Subcutaneous abdominal adipose tissue (tissue), 5 donors: ENCODE measurements around the gene MRPS27.

Source experiments
- H3K27ac ChIP-seq: one replicate; pipeline ENCODE4 v1.7.0; 2013; ENCODE audit warnings: low read depth, mild to moderate bottlenecking, inconsistent platforms, low read length, moderate library complexity
- H3K27me3 ChIP-seq, 5 donors: one replicate each; pipeline ENCODE4 v1.7.0; 2013; ENCODE audit warnings: low read length in 5 of 5, inconsistent platforms in 1 of 5; ENCODE audit not compliant: control insufficient read depth in 5 of 5, insufficient read depth in 4 of 5
- H3K36me3 ChIP-seq, 5 donors: one replicate each; pipeline ENCODE4 v1.7.0; 2013; ENCODE audit warnings: low read length in 5 of 5; ENCODE audit not compliant: control insufficient read depth in 5 of 5, insufficient read depth in 5 of 5
- H3K4me1 ChIP-seq, 5 donors: one replicate each; pipeline ENCODE4 v1.7.0; 2013; ENCODE audit warnings: low read length in 5 of 5, mild to moderate bottlenecking in 3 of 5, moderate library complexity in 1 of 5; ENCODE audit not compliant: control insufficient read depth in 5 of 5, insufficient read depth in 5 of 5
- H3K4me3 ChIP-seq, 5 donors: one replicate each; pipeline ENCODE4 v1.7.0; 2013; ENCODE audit warnings: low read length in 5 of 5, low read depth in 1 of 5
- H3K9ac ChIP-seq, 5 donors: one replicate each; pipeline ENCODE4 v1.7.0; 2013; ENCODE audit warnings: low read length in 5 of 5, mild to moderate bottlenecking in 4 of 5, moderate library complexity in 3 of 5
- H3K9me3 ChIP-seq, 5 donors: one replicate each; pipeline ENCODE4 v1.7.0; 2013; ENCODE audit warnings: low read length in 5 of 5; ENCODE audit not compliant: control insufficient read depth in 5 of 5
- donor health status: healthy.
- donor health status: healthy.
- donor health status: healthy.
- donor health status: healthy.
- donor health status: healthy.

The MRPS27 gene

GRCh38 chr5:72255237-72255636 lies 64.8 kb downstream of the MRPS27 start:
- Histone ChIP-seq H3K9me3 (no peaks in the 10 kb centered on the region), H3K27ac (no peak overlapping the region)

GRCh38 chr5:72252574-72253155 lies 67.4 kb downstream of the MRPS27 start:
- no peaks in the 10 kb centered on the region for H3K36me3 ChIP-seq
- H3K27ac ChIP-seq = peak overlapping the region; percentile 61
- H3K9me3 ChIP-seq = no peaks in the 10 kb centered on the region
- no peaks in the 10 kb centered on the region for H3K27me3 ChIP-seq
- peak overlapping the region in 2 of 5 donors; percentile 8 to 51 for H3K9ac ChIP-seq
- H3K4me1 ChIP-seq = peaks cover 8 to 53% (median 41%) of the 10 kb centered on the region in 5 donors
- H3K4me3 ChIP-seq = no peak overlapping the region

More at GRCh38 chr5:72255237-72255636, 64.8 kb downstream of the MRPS27 start:
- H3K9ac ChIP-seq = no peak overlapping the region
- H3K36me3 ChIP-seq = no peaks in the 10 kb centered on the region
- H3K27me3 ChIP-seq = no peaks in the 10 kb centered on the region
- H3K4me3 ChIP-seq = no peak overlapping the region
- H3K4me1 ChIP-seq = peaks cover 6 to 42% (median 28%) of the 10 kb centered on the region in 5 donors

GRCh38 chr5:72252008-72252407 lies 68.0 kb downstream of the MRPS27 start:
- Histone ChIP-seq H3K9ac (peak overlapping the region in 1 of 5 donors; percentile 51), H3K4me3 (no peak overlapping the region), H3K4me1 (peaks cover 8 to 54% (median 42%) of the 10 kb centered on the region in 5 donors), H3K9me3 (no peaks in the 10 kb centered on the region), H3K36me3 (no peaks in the 10 kb centered on the region), H3K27me3 (no peaks in the 10 kb centered on the region), H3K27ac (peak overlapping the region; percentile 27)

- Histone ChIP-seq H3K9ac (no peak overlapping the region), H3K9me3 (no peaks in the 10 kb centered on the region), H3K27ac (peak overlapping the region; percentile 6), H3K4me1 (peaks cover 8 to 56% (median 42%) of the 10 kb centered on the region in 5 donors), H3K27me3 (no peaks in the 10 kb centered on the region), H3K4me3 (no peak overlapping the region), H3K36me3 (no peaks in the 10 kb centered on the region)
Measured at GRCh38 chr5:72251386-72251785, 68.7 kb downstream of the MRPS27 start.

GRCh38 chr5:72248410-72248981 lies 71.5 kb downstream of the MRPS27 start:
- no peak overlapping the region for H3K4me3 ChIP-seq
- H3K36me3 ChIP-seq = no peaks in the 10 kb centered on the region
- peaks cover 8 to 44% (median 34%) of the 10 kb centered on the region in 5 donors for H3K4me1 ChIP-seq
- H3K9ac ChIP-seq = no peak overlapping the region
- H3K27me3 ChIP-seq = no peaks in the 10 kb centered on the region
- H3K27ac ChIP-seq = peak overlapping the region; percentile 54
- no peaks in the 10 kb centered on the region for H3K9me3 ChIP-seq

- Histone ChIP-seq H3K9me3 (no peaks in the 10 kb centered on the region), H3K4me1 (peaks cover 2 to 29% (median 22%) of the 10 kb centered on the region in 5 donors), H3K4me3 (no peak overlapping the region), H3K27me3 (no peaks in the 10 kb centered on the region), H3K27ac (no peak overlapping the region), H3K9ac (no peak overlapping the region), H3K36me3 (no peaks in the 10 kb centered on the region)
Measured at GRCh38 chr5:72246954-72247442, 73.0 kb downstream of the MRPS27 start.

GRCh38 chr5:72245951-72246532 lies 74.0 kb downstream of the MRPS27 start:
- H3K9ac ChIP-seq = no peak overlapping the region
- H3K4me3 ChIP-seq = no peak overlapping the region
- no peaks in the 10 kb centered on the region for H3K27me3 ChIP-seq
- H3K27ac ChIP-seq = no peak overlapping the region
- no peaks in the 10 kb centered on the region for H3K36me3 ChIP-seq
- H3K9me3 ChIP-seq = no peaks in the 10 kb centered on the region
- peaks cover 2 to 23% (median 15%) of the 10 kb centered on the region in 5 donors for H3K4me1 ChIP-seq

- H3K4me1 ChIP-seq = peaks cover 2 to 23% (median 15%) of the 10 kb centered on the region in 5 donors
- no peaks in the 10 kb centered on the region for H3K9me3 ChIP-seq
- no peak overlapping the region for H3K9ac ChIP-seq
- H3K4me3 ChIP-seq = no peak overlapping the region
- no peaks in the 10 kb centered on the region for H3K36me3 ChIP-seq
- no peak overlapping the region for H3K27ac ChIP-seq
- no peaks in the 10 kb centered on the region for H3K27me3 ChIP-seq
Measured at GRCh38 chr5:72245546-72245945, 74.5 kb downstream of the MRPS27 start.

GRCh38 chr5:72244862-72245371 lies 75.1 kb downstream of the MRPS27 start:
- Histone ChIP-seq H3K9me3 (no peaks in the 10 kb centered on the region), H3K36me3 (no peaks in the 10 kb centered on the region), H3K27ac (no peak overlapping the region), H3K9ac (no peak overlapping the region), H3K4me1 (peaks cover 2 to 23% (median 15%) of the 10 kb centered on the region in 5 donors), H3K27me3 (no peaks in the 10 kb centered on the region), H3K4me3 (no peak overlapping the region)

- no peaks in the 10 kb centered on the region for H3K27me3 ChIP-seq
Measured at GRCh38 chr5:72243706-72244105, 76.3 kb downstream of the MRPS27 start.

More at GRCh38 chr5:72243706-72244105, 76.3 kb downstream of the MRPS27 start:
- Histone ChIP-seq H3K9me3 (no peaks in the 10 kb centered on the region), H3K4me3 (no peak overlapping the region), H3K9ac (no peak overlapping the region), H3K4me1 (peaks cover 2 to 20% (median 12%) of the 10 kb centered on the region in 5 donors), H3K27ac (no peak overlapping the region), H3K36me3 (no peaks in the 10 kb centered on the region)
